ENCODE data around the gene HSPG2.

DNA sequence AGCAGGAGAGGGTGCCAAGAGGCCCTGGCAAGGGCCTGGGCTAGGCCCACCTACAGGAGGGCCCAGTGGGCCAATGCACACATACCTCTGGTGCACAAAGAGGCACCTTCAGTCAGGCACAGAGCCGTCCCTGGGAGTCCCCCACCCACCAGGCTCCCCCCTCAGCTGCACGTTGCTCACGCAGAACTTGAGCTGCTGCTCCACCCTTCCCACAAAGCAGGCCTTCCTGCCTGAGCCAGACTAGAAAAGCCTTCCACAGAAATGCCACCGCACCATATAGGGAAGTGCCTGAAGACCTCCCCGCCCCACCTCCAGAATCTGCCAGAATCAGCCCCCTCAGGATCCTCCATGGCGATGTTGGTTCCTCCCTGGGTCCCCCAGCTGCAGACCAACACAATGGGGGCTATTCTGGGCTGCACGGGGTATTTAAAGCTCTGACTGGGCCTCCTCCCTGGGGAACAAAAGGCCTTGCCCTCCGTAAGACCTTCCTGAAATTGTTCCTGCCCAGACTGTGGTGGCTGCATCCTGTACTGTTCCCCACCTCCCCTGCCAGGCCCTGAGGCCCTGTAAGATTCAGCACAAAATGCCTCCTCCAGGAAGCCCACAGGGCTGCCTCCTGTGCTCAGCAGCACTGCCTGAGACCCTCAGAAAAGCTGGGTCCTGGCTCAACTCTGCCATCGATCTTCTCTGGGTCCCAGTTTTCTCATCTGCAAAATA is 27.2 kb downstream of the HSPG2 start:
- TF ChIP-seq CTCF (IDR thresholded peaks at IDR 0.05) (no peak), TCF7L2 (IDR thresholded peaks at IDR 0.05; ENCODE audit: low read depth, low read length) (no peak), POLR2AphosphoS5 (IDR thresholded peaks at IDR 0.05; ENCODE audit: low read depth, low read length) (no peak), SIN3A (IDR thresholded peaks at IDR 0.05; ENCODE audit: borderline replicate concordance, insufficient read depth, low read depth, low read length) (no peak)

All from Panc1 (cell line).